DMS79 treated with DMSO at 0.1 percent for 48 hours (cell line): Measurements from ENCODE around the gene GJE1.

ENCODE experiments used
- DNase-seq: peaks from one replicate; lab custom pipeline; 2025; lab: John Stamatoyannopoulos, UW

GJE1 gene

GRCh38 chr6:142165227-142165626, 32.5 kb downstream of the GJE1 start:
- no peak for DNase-seq

- DNase-seq, result no peak
Measured at GRCh38 chr6:142167071-142167470, 34.3 kb downstream of the GJE1 start.

- DNase-seq, result no peak
Measured at GRCh38 chr6:142167486-142167885, 34.8 kb downstream of the GJE1 start.

- no peak for DNase-seq
Measured at GRCh38 chr6:142171351-142171750, 38.6 kb downstream of the GJE1 start.

- no peak for DNase-seq
Measured at GRCh38 chr6:142172758-142173157, 40.0 kb downstream of the GJE1 start.

- DNase-seq, result no peak
Measured at GRCh38 chr6:142173980-142174379, 41.3 kb downstream of the GJE1 start.

GRCh38 chr6:142174703-142175102, 42.0 kb downstream of the GJE1 start:
- no peak for DNase-seq

- no peak for DNase-seq
Measured at GRCh38 chr6:142178129-142178528, 45.4 kb downstream of the GJE1 start.

GRCh38 chr6:142182004-142182403, 49.3 kb downstream of the GJE1 start:
- no peak for DNase-seq

- DNase-seq, result no peak
Measured at GRCh38 chr6:142183351-142183750, 50.6 kb downstream of the GJE1 start.

GRCh38 chr6:142184307-142184706, 51.6 kb downstream of the GJE1 start:
- no peak for DNase-seq
